ENCODE data around the gene FHIT.

The FHIT gene

GRCh38 chr3:60445446-60445845 lies 805.8 kb downstream of the FHIT start:
- Histone ChIP-seq H3K27me3 (ENCODE audit: control insufficient read depth, insufficient read depth, low read length) (no peaks in the 10 kb centered on the region), H3K4me1 (ENCODE audit: control insufficient read depth, insufficient read depth, low read length) (no peaks in the 10 kb centered on the region), H3K9ac (ENCODE audit: low read length) (no peak overlapping the region), H3K4me3 (ENCODE audit: low read length) (no peak overlapping the region), H3K36me3 (ENCODE audit: control insufficient read depth, insufficient read depth, low read length) (no peaks in the 10 kb centered on the region), H3K27ac (ENCODE audit: low read depth, low read length) (no peak overlapping the region)

GRCh38 chr3:60444898-60445437 lies 806.3 kb downstream of the FHIT start:
- Histone ChIP-seq H3K36me3 (ENCODE audit: control insufficient read depth, insufficient read depth, low read length) (no peaks in the 10 kb centered on the region), H3K27me3 (ENCODE audit: control insufficient read depth, insufficient read depth, low read length) (no peaks in the 10 kb centered on the region), H3K4me3 (ENCODE audit: low read length) (no peak overlapping the region), H3K4me1 (ENCODE audit: control insufficient read depth, insufficient read depth, low read length) (no peaks in the 10 kb centered on the region), H3K27ac (ENCODE audit: low read depth, low read length) (no peak overlapping the region), H3K9ac (ENCODE audit: low read length) (no peak overlapping the region)

- H3K27ac ChIP-seq (ENCODE audit: low read depth, low read length): no peak overlapping the region
- no peak overlapping the region for H3K9ac ChIP-seq (ENCODE audit: low read length)
- H3K4me3 ChIP-seq (ENCODE audit: low read length): no peak overlapping the region
- H3K27me3 ChIP-seq (ENCODE audit: control insufficient read depth, insufficient read depth, low read length): no peaks in the 10 kb centered on the region
- H3K4me1 ChIP-seq (ENCODE audit: control insufficient read depth, insufficient read depth, low read length): no peaks in the 10 kb centered on the region
- no peaks in the 10 kb centered on the region for H3K36me3 ChIP-seq (ENCODE audit: control insufficient read depth, insufficient read depth, low read length)
These were observed 810.4 kb downstream of the FHIT start for GRCh38 chr3:60440869-60441268.

DNA sequence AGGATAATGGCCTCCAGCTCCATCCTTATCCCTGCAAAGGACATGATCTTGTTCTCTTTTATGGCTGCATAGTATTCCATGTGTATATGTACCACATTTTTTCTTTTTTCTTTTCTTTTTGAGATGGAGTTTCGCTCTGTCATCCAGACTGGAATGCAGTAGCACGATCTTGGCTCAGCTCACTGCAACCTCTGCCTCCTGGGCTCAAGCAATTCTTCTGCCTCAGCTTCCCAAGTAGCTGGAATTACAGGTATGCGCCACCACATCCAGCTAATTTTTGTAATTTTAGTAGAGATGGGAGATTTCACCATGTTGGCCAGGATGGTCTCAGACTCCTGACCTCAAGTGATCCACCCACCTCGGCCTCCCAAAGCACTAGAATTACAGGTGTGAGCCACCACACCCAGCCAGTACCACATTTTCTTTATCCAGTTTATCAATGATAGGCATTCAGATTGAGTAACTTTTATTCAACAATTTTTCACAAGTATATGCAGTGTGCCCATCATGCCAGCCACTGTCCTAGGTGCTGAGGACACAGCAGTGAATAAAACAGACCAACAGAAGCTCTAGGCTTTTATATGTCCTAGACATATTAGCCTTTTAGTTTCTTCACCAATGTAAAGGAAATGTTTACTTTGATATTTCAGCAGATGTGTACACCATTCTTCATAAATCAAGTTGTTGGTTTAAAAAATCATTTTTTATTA lies 815.2 kb downstream of the FHIT start:
- Histone ChIP-seq H3K4me3 (ENCODE audit: low read length) (no peak overlapping the region), H3K27ac (ENCODE audit: low read depth, low read length) (no peak overlapping the region), H3K4me1 (ENCODE audit: control insufficient read depth, insufficient read depth, low read length) (no peaks in the 10 kb centered on the region), H3K9ac (ENCODE audit: low read length) (no peak overlapping the region), H3K36me3 (ENCODE audit: control insufficient read depth, insufficient read depth, low read length) (no peaks in the 10 kb centered on the region), H3K27me3 (ENCODE audit: control insufficient read depth, insufficient read depth, low read length) (no peaks in the 10 kb centered on the region)

GRCh38 chr3:60434950-60435349 lies 816.3 kb downstream of the FHIT start:
- H3K36me3 ChIP-seq (ENCODE audit: control insufficient read depth, insufficient read depth, low read length): no peaks in the 10 kb centered on the region
- H3K4me3 ChIP-seq (ENCODE audit: low read length): no peak overlapping the region
- no peak overlapping the region for H3K9ac ChIP-seq (ENCODE audit: low read length)
- no peaks in the 10 kb centered on the region for H3K27me3 ChIP-seq (ENCODE audit: control insufficient read depth, insufficient read depth, low read length)
- H3K27ac ChIP-seq (ENCODE audit: low read depth, low read length): no peak overlapping the region
- H3K4me1 ChIP-seq (ENCODE audit: control insufficient read depth, insufficient read depth, low read length): no peaks in the 10 kb centered on the region

GRCh38 chr3:60434323-60434722 lies 816.9 kb downstream of the FHIT start:
- H3K36me3 ChIP-seq (ENCODE audit: control insufficient read depth, insufficient read depth, low read length): no peaks in the 10 kb centered on the region

GRCh38 chr3:60431599-60431958 lies 819.7 kb downstream of the FHIT start:
- H3K27me3 ChIP-seq (ENCODE audit: control insufficient read depth, insufficient read depth, low read length): no peaks in the 10 kb centered on the region
- H3K4me3 ChIP-seq (ENCODE audit: low read length): no peak overlapping the region
- H3K9ac ChIP-seq (ENCODE audit: low read length): no peak overlapping the region
- no peaks in the 10 kb centered on the region for H3K4me1 ChIP-seq (ENCODE audit: control insufficient read depth, insufficient read depth, low read length)
- H3K27ac ChIP-seq (ENCODE audit: low read depth, low read length): no peak overlapping the region
- H3K36me3 ChIP-seq (ENCODE audit: control insufficient read depth, insufficient read depth, low read length): no peaks in the 10 kb centered on the region

More at GRCh38 chr3:60434323-60434722, 816.9 kb downstream of the FHIT start:
- H3K4me3 ChIP-seq (ENCODE audit: low read length): no peak overlapping the region
- H3K9ac ChIP-seq (ENCODE audit: low read length): no peak overlapping the region
- H3K4me1 ChIP-seq (ENCODE audit: control insufficient read depth, insufficient read depth, low read length): no peaks in the 10 kb centered on the region
- no peak overlapping the region for H3K27ac ChIP-seq (ENCODE audit: low read depth, low read length)
- no peaks in the 10 kb centered on the region for H3K27me3 ChIP-seq (ENCODE audit: control insufficient read depth, insufficient read depth, low read length)

DNA sequence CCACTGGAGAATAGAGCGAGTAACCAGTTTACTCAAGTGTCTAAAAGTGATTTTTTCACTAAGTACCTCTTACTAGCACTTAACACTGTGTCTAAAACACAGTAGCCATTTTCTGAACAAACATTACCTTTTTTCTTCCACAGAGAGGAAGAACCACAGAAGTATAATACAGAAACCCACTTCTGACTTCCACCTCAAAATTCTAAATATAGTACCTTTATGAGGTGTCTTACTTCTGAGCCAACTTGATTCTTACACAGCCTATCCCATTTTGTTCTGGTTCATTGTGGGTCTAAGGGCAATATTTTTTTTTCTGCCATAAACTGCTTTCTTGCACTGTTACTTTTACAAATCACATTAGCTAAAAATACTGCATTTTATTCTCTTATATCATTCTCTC lies 821.0 kb downstream of the FHIT start:
- Histone ChIP-seq H3K36me3 (ENCODE audit: control insufficient read depth, insufficient read depth, low read length) (no peaks in the 10 kb centered on the region), H3K9ac (ENCODE audit: low read length) (no peak overlapping the region), H3K4me1 (ENCODE audit: control insufficient read depth, insufficient read depth, low read length) (no peaks in the 10 kb centered on the region), H3K4me3 (ENCODE audit: low read length) (no peak overlapping the region), H3K27me3 (ENCODE audit: control insufficient read depth, insufficient read depth, low read length) (no peaks in the 10 kb centered on the region), H3K27ac (ENCODE audit: low read depth, low read length) (no peak overlapping the region)

DNA sequence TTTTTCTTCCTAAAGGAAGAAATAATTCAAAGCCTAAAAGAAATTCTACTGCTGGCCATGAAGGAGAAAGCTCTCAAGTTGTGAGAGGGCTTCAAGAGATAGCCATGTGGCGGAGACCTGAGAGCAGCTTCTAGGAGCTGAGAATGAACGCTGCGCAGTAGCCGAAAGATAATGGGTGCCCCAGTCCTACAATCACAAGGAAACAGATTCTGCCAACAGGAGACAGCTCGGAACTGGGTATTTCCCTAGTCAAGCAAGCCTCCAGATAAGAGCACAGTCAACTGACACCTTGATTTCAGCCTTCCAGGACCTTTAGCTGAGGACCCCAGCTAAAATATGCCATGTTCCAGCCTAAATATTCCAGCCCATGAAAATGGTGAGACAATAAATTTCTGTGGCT lies 824.1 kb downstream of the FHIT start:
- H3K4me1 ChIP-seq (ENCODE audit: control insufficient read depth, insufficient read depth, low read length): no peaks in the 10 kb centered on the region
- no peak overlapping the region for H3K9ac ChIP-seq (ENCODE audit: low read length)
- no peak overlapping the region for H3K4me3 ChIP-seq (ENCODE audit: low read length)
- H3K27ac ChIP-seq (ENCODE audit: low read depth, low read length): no peak overlapping the region
- no peaks in the 10 kb centered on the region for H3K36me3 ChIP-seq (ENCODE audit: control insufficient read depth, insufficient read depth, low read length)
- no peaks in the 10 kb centered on the region for H3K27me3 ChIP-seq (ENCODE audit: control insufficient read depth, insufficient read depth, low read length)

DNA sequence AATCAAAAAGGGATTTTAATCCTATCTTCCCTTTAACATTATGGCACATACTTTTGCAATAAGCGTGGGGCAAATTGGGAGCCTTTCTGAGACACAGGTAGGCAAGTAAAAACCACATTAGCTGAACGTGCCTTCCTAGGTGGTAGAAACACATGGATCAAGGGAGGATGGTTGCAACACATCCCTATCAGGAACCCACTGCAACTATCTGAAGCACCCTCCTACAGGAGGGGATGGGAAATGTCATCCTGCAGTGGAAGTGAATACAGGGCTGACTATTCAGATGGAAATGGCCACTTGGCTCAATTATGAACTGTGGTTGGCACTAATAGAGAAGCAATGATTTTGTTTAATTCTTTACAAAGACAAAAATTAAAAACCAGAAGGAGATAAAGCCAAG lies 826.3 kb downstream of the FHIT start:
- Histone ChIP-seq H3K4me1 (ENCODE audit: control insufficient read depth, insufficient read depth, low read length) (no peaks in the 10 kb centered on the region), H3K4me3 (ENCODE audit: low read length) (no peak overlapping the region), H3K27ac (ENCODE audit: low read depth, low read length) (no peak overlapping the region)

DNA sequence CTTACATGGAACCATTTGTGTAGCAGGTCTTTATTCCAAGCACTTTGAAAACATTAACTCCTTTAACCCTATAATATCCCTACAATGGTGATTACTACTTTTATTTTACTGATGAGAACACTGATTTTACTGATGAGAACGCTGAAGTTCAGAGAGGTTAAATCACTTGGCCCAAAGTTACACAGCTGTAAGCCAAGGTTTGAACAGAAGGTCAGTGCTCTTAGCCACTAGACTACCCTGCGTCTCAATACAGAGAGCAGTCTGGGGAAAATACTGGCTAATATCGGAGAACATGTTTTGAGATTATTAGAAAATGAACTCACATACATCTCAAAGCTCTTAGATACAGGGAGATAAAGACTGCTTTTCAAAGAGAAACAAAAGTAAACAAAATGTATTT lies 827.2 kb downstream of the FHIT start:
- Histone ChIP-seq H3K27me3 (ENCODE audit: control insufficient read depth, insufficient read depth, low read length) (no peaks in the 10 kb centered on the region), H3K4me3 (ENCODE audit: low read length) (no peak overlapping the region), H3K4me1 (ENCODE audit: control insufficient read depth, insufficient read depth, low read length) (no peaks in the 10 kb centered on the region), H3K36me3 (ENCODE audit: control insufficient read depth, insufficient read depth, low read length) (no peaks in the 10 kb centered on the region), H3K27ac (ENCODE audit: low read depth, low read length) (no peak overlapping the region), H3K9ac (ENCODE audit: low read length) (no peak overlapping the region)

More for the DNA sequence above, 826.3 kb downstream of the FHIT start:
- no peaks in the 10 kb centered on the region for H3K36me3 ChIP-seq (ENCODE audit: control insufficient read depth, insufficient read depth, low read length)
- H3K27me3 ChIP-seq (ENCODE audit: control insufficient read depth, insufficient read depth, low read length): no peaks in the 10 kb centered on the region
- H3K9ac ChIP-seq (ENCODE audit: low read length): no peak overlapping the region

GRCh38 chr3:60423556-60423955 lies 827.7 kb downstream of the FHIT start:
- Histone ChIP-seq H3K4me3 (ENCODE audit: low read length) (no peak overlapping the region), H3K36me3 (ENCODE audit: control insufficient read depth, insufficient read depth, low read length) (no peaks in the 10 kb centered on the region), H3K27me3 (ENCODE audit: control insufficient read depth, insufficient read depth, low read length) (no peaks in the 10 kb centered on the region), H3K9ac (ENCODE audit: low read length) (no peak overlapping the region), H3K4me1 (ENCODE audit: control insufficient read depth, insufficient read depth, low read length) (no peaks in the 10 kb centered on the region), H3K27ac (ENCODE audit: low read depth, low read length) (no peak overlapping the region)

GRCh38 chr3:60421749-60422446 lies 829.4 kb downstream of the FHIT start:
- H3K27me3 ChIP-seq (ENCODE audit: control insufficient read depth, insufficient read depth, low read length): no peaks in the 10 kb centered on the region
- no peaks in the 10 kb centered on the region for H3K36me3 ChIP-seq (ENCODE audit: control insufficient read depth, insufficient read depth, low read length)
- no peak overlapping the region for H3K4me3 ChIP-seq (ENCODE audit: low read length)
- no peak overlapping the region for H3K27ac ChIP-seq (ENCODE audit: low read depth, low read length)
- no peaks in the 10 kb centered on the region for H3K4me1 ChIP-seq (ENCODE audit: control insufficient read depth, insufficient read depth, low read length)
- H3K9ac ChIP-seq (ENCODE audit: low read length): no peak overlapping the region

All from rectal smooth muscle tissue (tissue), 1 donor.